CD4-positive, alpha-beta memory T cell (primary cell): ENCODE results near the gene SLC47A1. TPM values are rescaled to one million over a fixed set of nuclear protein-coding genes. Genes with fewer than 3 reads are reported as not detected.
"Not testable (repeated sequence)": the region's sequence is repeated elsewhere in the genome, so short reads cannot be mapped to it uniquely, and the experiment has no call there.

Source experiments
- CTCF ChIA-PET: fragments of 350-600 bp; sonication (Branson Sonifier 250); formaldehyde crosslinking; loops from one replicate; lab custom pipeline; 2021; ENCODE audit warnings: inconsistent platforms; ENCODE audit not compliant: partially characterized antibody; lab: Charles Lee
- POLR2A ChIA-PET: fragments of 350-600 bp; sonication (Branson Sonifier 250); formaldehyde crosslinking; loops from one replicate; lab custom pipeline; 2021; ENCODE audit not compliant: partially characterized antibody; lab: Charles Lee
- DNase-seq, 5 donors: peaks; one replicate each; pipeline versions ENCODE4 v3.0.0 to v3.0.0-alpha.2; 2020 to 2022; ENCODE audit warnings: mixed read lengths in 1 of 5
- H3K27ac ChIP-seq: one replicate; pipeline ENCODE4 v1.7.0; 2013; ENCODE audit warnings: low read depth, low read length
- H3K27me3 ChIP-seq: 2 replicates; pipeline ENCODE4 v1.7.0; 2013; ENCODE audit warnings: mild to moderate bottlenecking, low read length, moderate library complexity; ENCODE audit not compliant: insufficient read depth
- H3K36me3 ChIP-seq: 2 replicates; pipeline ENCODE4 v1.7.0; 2013; ENCODE audit warnings: mild to moderate bottlenecking, low read length, moderate library complexity; ENCODE audit not compliant: insufficient read depth
- H3K4me1 ChIP-seq: 2 replicates; pipeline ENCODE4 v1.7.0; 2013; ENCODE audit warnings: mild to moderate bottlenecking, low read length, moderate library complexity; ENCODE audit not compliant: insufficient read depth
- H3K4me3 ChIP-seq, 2 donors: one replicate each; pipeline ENCODE4 v1.7.0; 2013; ENCODE audit warnings: low read length in 2 of 2, mild to moderate bottlenecking in 1 of 2
- H3K9me3 ChIP-seq, 2 donors: one replicate each; pipeline ENCODE4 v1.7.0; 2013; ENCODE audit warnings: low read length in 2 of 2, control low read depth in 1 of 2; ENCODE audit not compliant: control insufficient read depth in 1 of 2
- H3K27ac Mint-ChIP-seq, 7 donors: one replicate each; pipeline ENCODE4 v1.8.0; 2020 to 2021; ENCODE audit warnings: mixed read lengths in 7 of 7, mild to moderate bottlenecking in 6 of 7, inconsistent platforms in 3 of 7, moderate library complexity in 3 of 7
- H3K27me3 Mint-ChIP-seq, 2 donors: one replicate each; pipeline ENCODE4 v1.8.0; 2020 to 2021; ENCODE audit warnings: mixed read lengths in 2 of 2
- H3K36me3 Mint-ChIP-seq, 2 donors: one replicate each; pipeline ENCODE4 v1.8.0; 2020 to 2021; ENCODE audit warnings: mixed read lengths in 2 of 2, inconsistent platforms in 1 of 2, mild to moderate bottlenecking in 1 of 2
- H3K4me1 Mint-ChIP-seq, 4 donors: one replicate each; pipeline ENCODE4 v1.8.0; 2020 to 2021; ENCODE audit warnings: mixed read lengths in 4 of 4, mild to moderate bottlenecking in 1 of 4
- H3K4me3 Mint-ChIP-seq, 8 donors: one replicate each; pipeline ENCODE4 v1.8.0; 2020 to 2021; ENCODE audit warnings: mixed read lengths in 8 of 8, mild to moderate bottlenecking in 7 of 8, moderate library complexity in 6 of 8, inconsistent platforms in 3 of 8
- H3K9me3 Mint-ChIP-seq, 8 donors: one replicate each; pipeline ENCODE4 v1.8.0; 2020 to 2021; ENCODE audit warnings: mixed read lengths in 8 of 8, mild to moderate bottlenecking in 5 of 8, inconsistent platforms in 3 of 8, moderate library complexity in 1 of 8
- intact Hi-C: fragments of 100-400 bp; cut with micrococcal nuclease; formaldehyde crosslinking; loops from one replicate; pipeline ENCODE4 v1.15.1; 2023
- polyA plus RNA-seq, 2 donors: library from polyadenylated mRNA; unstranded; fragments of 300-500 nt; fragmentation: Illumina TruSeq; gene quantifications; one replicate each; pipeline ENCODE4 v1.2.3, GENCODE V29; 2021
- total RNA-seq, 2 experiments: library from RNA; stranded (reverse); gene quantifications; one replicate each; pipeline ENCODE4 v1.2.3, GENCODE V29; 2021

Gene SLC47A1
- total and polyA plus RNA-seq, 4 experiments from 2014 or later: 0.25 TPM; not detected in 3

DNA sequence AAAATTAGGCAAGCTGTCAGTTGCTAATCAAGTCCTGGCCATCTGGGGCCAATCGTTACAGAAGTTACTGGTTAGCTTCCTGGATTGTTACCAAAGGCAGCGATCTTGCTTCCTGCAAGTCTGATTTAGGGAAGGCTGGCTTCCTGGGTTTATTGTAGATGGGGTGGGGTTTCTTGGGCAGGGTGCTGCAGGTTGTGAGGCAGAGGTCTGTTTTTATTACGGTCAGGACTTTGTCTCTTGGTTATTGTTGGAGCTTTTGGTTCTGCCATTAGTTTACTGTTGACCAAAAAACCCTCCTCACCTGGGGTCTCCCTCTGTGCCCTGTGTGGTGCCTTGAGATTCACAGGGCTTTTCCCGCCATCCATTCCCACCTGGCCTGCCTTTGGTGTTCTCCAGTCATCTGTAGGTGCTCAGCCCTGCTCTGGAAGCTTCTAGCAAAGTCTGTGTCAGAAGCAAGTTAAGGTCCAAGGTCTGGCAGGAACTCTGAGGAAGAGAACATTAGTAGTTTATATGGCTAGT, 36.9 kb downstream of the SLC47A1 start:
- Histone ChIP-seq H3K4me3 (no peak overlapping the region), H3K4me1 (no peaks in the 10 kb centered on the region), H3K27me3 (no peaks in the 10 kb centered on the region), H3K9me3 (no peaks in the 10 kb centered on the region), H3K27ac (no peak overlapping the region), H3K36me3 (no peaks in the 10 kb centered on the region)
- CTCF ChIA-PET: no interaction called here
- Mint-ChIP-seq H3K36me3 (no peaks in the 10 kb centered on the region), H3K27ac (no peak overlapping the region), H3K4me3 (no peak overlapping the region), H3K4me1 (peaks cover 0 to 1% (median 0%) of the 10 kb centered on the region in 4 donors), H3K9me3 (no peaks in the 10 kb centered on the region), H3K27me3 (peaks cover 4 to 6% of the 10 kb centered on the region in 2 donors)
- intact Hi-C loops: no loop called here
- POLR2A ChIA-PET: no interaction called here
- DNase-seq: no peak

DNA sequence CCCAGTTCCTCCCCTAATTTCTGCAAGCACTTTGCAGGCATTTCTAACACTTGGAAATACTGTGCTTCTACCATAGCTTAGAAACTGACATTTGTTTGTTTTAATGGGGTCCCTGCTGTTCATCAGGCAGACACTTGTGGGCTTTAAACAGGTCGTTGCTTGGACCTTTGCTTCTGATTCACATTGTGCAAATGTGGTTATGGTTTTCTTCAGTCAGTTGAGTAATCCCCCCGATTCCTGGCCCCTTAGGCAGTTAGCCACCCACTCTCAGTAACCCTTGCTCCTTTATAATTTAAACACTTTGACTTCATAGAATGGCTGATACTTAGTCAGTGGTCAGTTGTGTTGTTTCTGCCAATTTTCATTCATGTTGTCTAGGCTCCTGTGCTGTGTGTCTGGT, 39.4 kb downstream of the SLC47A1 start:
- ChIA-PET POLR2A (no interaction called here), CTCF (no interaction called here)
- no peaks in the 10 kb centered on the region for H3K9me3 ChIP-seq
- no peaks in the 10 kb centered on the region for H3K36me3 Mint-ChIP-seq
- H3K27ac ChIP-seq: no peak overlapping the region
- no peak for DNase-seq
- H3K4me3 Mint-ChIP-seq: no peak overlapping the region
- H3K36me3 ChIP-seq: no peaks in the 10 kb centered on the region
- no peaks in the 10 kb centered on the region for H3K9me3 Mint-ChIP-seq
- H3K27me3 Mint-ChIP-seq: peaks cover 6 to 9% of the 10 kb centered on the region in 2 donors
- peaks cover 0 to 1% (median 0%) of the 10 kb centered on the region in 4 donors for H3K4me1 Mint-ChIP-seq
- H3K4me1 ChIP-seq: no peaks in the 10 kb centered on the region
- intact Hi-C loops: no loop called here
- no peaks in the 10 kb centered on the region for H3K27me3 ChIP-seq
- H3K4me3 ChIP-seq: no peak overlapping the region
- no peak overlapping the region for H3K27ac Mint-ChIP-seq

- Mint-ChIP-seq H3K27ac (no peak overlapping the region), H3K36me3 (no peaks in the 10 kb centered on the region), H3K4me3 (no peak overlapping the region), H3K27me3 (peaks cover 14 to 15% of the 10 kb centered on the region in 2 donors), H3K9me3 (no peaks in the 10 kb centered on the region), H3K4me1 (peaks cover 0 to 1% (median 0%) of the 10 kb centered on the region in 4 donors)
- Histone ChIP-seq H3K9me3 (no peaks in the 10 kb centered on the region), H3K4me3 (no peak overlapping the region), H3K36me3 (no peaks in the 10 kb centered on the region), H3K4me1 (no peaks in the 10 kb centered on the region), H3K27me3 (peaks cover 9% of the 10 kb centered on the region), H3K27ac (no peak overlapping the region)
- intact Hi-C loops: no loop called here
- CTCF ChIA-PET: no interaction called here
- no peak for DNase-seq
- POLR2A ChIA-PET: no interaction called here
Measured at GRCh38 chr17:19574956-19575355, 41.3 kb downstream of the SLC47A1 start.

DNA sequence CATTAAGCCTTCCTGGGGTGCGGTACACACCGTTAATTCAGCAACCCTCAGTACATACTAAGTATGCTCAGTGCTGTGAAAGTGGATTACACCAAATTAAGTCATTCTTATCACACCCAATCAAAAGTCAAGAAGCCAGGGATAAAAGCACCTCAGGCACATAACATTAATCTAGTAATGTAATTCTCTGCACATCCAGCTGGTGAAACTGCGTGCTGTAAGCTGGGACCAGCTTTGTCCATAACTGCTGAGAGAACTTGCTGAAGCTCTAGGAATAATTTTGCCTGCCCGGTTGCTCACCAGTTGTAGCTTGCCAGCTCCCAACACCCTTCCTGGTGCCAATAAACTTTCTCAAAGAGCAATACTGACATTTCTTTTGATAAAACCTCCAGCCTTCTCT, 44.9 kb downstream of the SLC47A1 start:
- intact Hi-C loops: no loop called here
- Mint-ChIP-seq H3K36me3 (no peaks in the 10 kb centered on the region), H3K4me1 (peaks cover 0 to 3% (median 3%) of the 10 kb centered on the region in 4 donors), H3K27me3 (peaks cover 24 to 29% of the 10 kb centered on the region in 2 donors), H3K27ac (no peak overlapping the region), H3K4me3 (no peak overlapping the region), H3K9me3 (no peaks in the 10 kb centered on the region)
- H3K27ac ChIP-seq: no peak overlapping the region
- H3K27me3 ChIP-seq: peaks cover 13% of the 10 kb centered on the region
- no peaks in the 10 kb centered on the region for H3K36me3 ChIP-seq
- H3K4me3 ChIP-seq: no peak overlapping the region
- DNase-seq: no peak
- no peaks in the 10 kb centered on the region for H3K4me1 ChIP-seq
- H3K9me3 ChIP-seq: no peaks in the 10 kb centered on the region
- ChIA-PET CTCF (interaction anchor here (1.0 kb wide), 1 partner anchor 184 kb away, joined by 3 read pairs; no protein-coding TSS in a partner anchor), POLR2A (no interaction called here)

DNA sequence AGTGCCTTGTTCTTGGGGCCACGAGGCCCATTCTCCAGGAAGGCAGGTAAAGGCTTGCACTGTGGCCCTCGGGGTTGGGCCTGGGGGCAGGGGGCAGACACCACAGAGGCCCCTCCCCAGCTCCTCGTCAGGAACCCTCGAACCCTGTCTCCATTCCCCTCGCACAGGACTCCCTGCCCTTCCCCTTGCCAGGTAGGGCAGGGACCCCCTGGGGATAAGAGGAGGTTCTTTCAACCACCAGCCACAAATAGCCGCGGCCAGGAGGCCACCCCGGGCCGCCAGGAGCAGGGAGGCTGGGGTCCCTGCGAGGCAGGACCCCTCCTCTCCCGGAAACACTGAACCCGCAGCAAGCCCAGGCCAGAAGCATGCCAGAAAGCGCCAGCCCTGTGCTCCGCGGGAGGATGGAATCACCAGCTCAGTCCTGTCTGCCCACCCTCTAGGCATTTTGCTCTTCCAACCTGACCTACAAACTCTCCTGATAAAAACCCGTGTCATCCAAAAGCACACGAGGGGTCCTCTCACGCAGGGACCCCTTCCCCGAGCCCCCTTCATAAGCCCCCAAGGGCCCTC, 45.6 kb downstream of the SLC47A1 start:
- no peaks in the 10 kb centered on the region for H3K4me1 ChIP-seq
- Mint-ChIP-seq H3K27me3 (peaks cover 24 to 29% of the 10 kb centered on the region in 2 donors), H3K4me1 (peaks cover 0 to 3% (median 3%) of the 10 kb centered on the region in 4 donors), H3K27ac (no peak overlapping the region), H3K9me3 (no peaks in the 10 kb centered on the region), H3K4me3 (peak overlapping the region in 1 of 8 donors; percentile 59), H3K36me3 (no peaks in the 10 kb centered on the region)
- intact Hi-C loops: no loop called here
- no peaks in the 10 kb centered on the region for H3K9me3 ChIP-seq
- H3K27me3 ChIP-seq: peaks cover 13% of the 10 kb centered on the region
- POLR2A ChIA-PET: no interaction called here
- no peak overlapping the region for H3K27ac ChIP-seq
- H3K36me3 ChIP-seq: no peaks in the 10 kb centered on the region
- CTCF ChIA-PET: no interaction called here
- H3K4me3 ChIP-seq: no peak overlapping the region
- DNase-seq: no peak

DNA sequence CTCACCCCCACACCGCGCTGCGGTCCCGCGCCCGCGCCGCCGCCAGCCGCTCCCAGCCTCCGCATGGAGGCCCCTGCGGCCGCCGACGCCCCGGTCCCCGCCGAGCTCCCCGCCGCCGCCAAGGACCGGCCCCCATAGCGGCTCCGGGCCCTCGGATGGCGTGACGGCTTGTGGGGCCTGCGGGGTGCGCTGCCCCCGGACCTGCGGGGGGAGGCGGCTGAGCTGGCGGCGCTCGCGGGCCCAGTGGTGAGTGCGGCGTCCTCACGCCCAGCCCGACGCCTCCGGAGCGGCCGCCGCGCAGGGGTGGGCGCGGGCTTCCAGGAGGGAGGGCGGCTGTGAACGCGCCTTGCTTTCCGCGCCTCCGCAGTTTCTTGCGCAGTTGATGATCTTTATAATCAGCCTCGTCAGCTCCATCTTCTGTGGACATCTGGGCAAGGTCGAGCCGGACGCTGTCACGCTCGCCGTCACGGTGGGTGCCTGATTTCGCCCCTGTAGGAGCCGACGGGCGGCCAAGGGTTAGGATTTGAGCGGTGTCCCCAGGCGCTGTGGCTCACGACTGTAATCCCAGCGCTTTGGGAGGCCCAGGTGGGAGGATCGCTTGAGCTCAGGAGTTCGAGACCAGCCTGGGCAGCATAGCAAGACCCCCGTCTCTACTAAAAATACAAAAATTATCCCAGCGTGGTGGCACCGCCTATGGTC, 46.4 kb downstream of the SLC47A1 start:
- Mint-ChIP-seq H3K4me3 (peak overlapping the region in 5 of 8 donors; percentile 40 to 77 (median 54)), H3K9me3 (no peaks in the 10 kb centered on the region), H3K4me1 (peaks cover 0 to 3% (median 3%) of the 10 kb centered on the region in 4 donors), H3K36me3 (no peaks in the 10 kb centered on the region), H3K27me3 (peaks cover 24 to 30% of the 10 kb centered on the region in 2 donors), H3K27ac (no peak overlapping the region)
- ChIA-PET CTCF (no interaction called here), POLR2A (no interaction called here)
- Histone ChIP-seq H3K4me1 (no peaks in the 10 kb centered on the region), H3K36me3 (no peaks in the 10 kb centered on the region), H3K27ac (no peak overlapping the region), H3K27me3 (peaks cover 13% of the 10 kb centered on the region), H3K9me3 (no peaks in the 10 kb centered on the region), H3K4me3 (no peak overlapping the region)
- intact Hi-C loops: no loop called here
- DNase-seq: no peak

GRCh38 chr17:19580566-19580920, 46.9 kb downstream of the SLC47A1 start:
- H3K4me1 Mint-ChIP-seq: not testable (repeated sequence)
- peaks cover 28 to 30% of the 10 kb centered on the region in 2 donors for H3K27me3 Mint-ChIP-seq

More at GRCh38 chr17:19580566-19580920, 46.9 kb downstream of the SLC47A1 start:
- H3K9me3 ChIP-seq, H3K27ac ChIP-seq, H3K9me3 Mint-ChIP-seq, CTCF ChIA-PET, POLR2A ChIA-PET, H3K4me3 ChIP-seq, H3K27ac Mint-ChIP-seq, H3K4me1 ChIP-seq, intact Hi-C loops, H3K36me3 ChIP-seq, H3K36me3 Mint-ChIP-seq, DNase-seq: not testable (repeated sequence)
- H3K4me3 Mint-ChIP-seq: peak overlapping the region in 2 of 8 donors; percentile 26 to 40
- peaks cover 13% of the 10 kb centered on the region for H3K27me3 ChIP-seq
